ENCODE data around the gene SNX8. TPM values are rescaled to one million over a fixed set of nuclear protein-coding genes. Genes with fewer than 3 reads are reported as not detected.

SNX8 gene
- total and polyA plus RNA-seq, 2 of the 13 experiments (the other 11 are each of a cell fraction or from before 2014, with no cell fraction given) = 20.6 to 45.2 TPM

DNA sequence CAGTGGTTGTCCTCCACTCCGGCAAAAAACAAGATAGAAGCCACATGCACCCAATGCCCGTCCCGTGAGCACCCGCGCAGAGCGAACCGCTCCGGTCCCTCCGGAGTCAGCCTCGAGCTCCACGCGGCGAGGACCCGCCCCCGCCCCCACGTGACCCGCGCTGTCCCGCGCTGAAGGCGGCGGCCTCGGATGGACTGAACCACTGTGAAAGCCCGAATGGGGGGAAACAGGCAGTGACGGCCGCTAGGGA lies 39.6 kb upstream of the SNX8 start (continued):
- TF ChIP-seq, protein P1, sequence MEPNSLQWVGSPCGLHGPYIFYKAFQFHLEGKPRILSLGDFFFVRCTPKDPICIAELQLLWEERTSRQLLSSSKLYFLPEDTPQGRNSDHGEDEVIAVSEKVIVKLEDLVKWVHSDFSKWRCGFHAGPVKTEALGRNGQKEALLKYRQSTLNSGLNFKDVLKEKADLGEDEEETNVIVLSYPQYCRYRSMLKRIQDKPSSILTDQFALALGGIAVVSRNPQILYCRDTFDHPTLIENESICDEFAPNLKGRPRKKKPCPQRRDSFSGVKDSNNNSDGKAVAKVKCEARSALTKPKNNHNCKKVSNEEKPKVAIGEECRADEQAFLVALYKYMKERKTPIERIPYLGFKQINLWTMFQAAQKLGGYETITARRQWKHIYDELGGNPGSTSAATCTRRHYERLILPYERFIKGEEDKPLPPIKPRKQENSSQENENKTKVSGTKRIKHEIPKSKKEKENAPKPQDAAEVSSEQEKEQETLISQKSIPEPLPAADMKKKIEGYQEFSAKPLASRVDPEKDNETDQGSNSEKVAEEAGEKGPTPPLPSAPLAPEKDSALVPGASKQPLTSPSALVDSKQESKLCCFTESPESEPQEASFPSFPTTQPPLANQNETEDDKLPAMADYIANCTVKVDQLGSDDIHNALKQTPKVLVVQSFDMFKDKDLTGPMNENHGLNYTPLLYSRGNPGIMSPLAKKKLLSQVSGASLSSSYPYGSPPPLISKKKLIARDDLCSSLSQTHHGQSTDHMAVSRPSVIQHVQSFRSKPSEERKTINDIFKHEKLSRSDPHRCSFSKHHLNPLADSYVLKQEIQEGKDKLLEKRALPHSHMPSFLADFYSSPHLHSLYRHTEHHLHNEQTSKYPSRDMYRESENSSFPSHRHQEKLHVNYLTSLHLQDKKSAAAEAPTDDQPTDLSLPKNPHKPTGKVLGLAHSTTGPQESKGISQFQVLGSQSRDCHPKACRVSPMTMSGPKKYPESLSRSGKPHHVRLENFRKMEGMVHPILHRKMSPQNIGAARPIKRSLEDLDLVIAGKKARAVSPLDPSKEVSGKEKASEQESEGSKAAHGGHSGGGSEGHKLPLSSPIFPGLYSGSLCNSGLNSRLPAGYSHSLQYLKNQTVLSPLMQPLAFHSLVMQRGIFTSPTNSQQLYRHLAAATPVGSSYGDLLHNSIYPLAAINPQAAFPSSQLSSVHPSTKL (CRISPR knock-in tag; IDR thresholded peaks at IDR 0.05) = peak; percentile 46; the same call in 1 of the 2 replicates
- TF ChIP-seq, protein P2, sequence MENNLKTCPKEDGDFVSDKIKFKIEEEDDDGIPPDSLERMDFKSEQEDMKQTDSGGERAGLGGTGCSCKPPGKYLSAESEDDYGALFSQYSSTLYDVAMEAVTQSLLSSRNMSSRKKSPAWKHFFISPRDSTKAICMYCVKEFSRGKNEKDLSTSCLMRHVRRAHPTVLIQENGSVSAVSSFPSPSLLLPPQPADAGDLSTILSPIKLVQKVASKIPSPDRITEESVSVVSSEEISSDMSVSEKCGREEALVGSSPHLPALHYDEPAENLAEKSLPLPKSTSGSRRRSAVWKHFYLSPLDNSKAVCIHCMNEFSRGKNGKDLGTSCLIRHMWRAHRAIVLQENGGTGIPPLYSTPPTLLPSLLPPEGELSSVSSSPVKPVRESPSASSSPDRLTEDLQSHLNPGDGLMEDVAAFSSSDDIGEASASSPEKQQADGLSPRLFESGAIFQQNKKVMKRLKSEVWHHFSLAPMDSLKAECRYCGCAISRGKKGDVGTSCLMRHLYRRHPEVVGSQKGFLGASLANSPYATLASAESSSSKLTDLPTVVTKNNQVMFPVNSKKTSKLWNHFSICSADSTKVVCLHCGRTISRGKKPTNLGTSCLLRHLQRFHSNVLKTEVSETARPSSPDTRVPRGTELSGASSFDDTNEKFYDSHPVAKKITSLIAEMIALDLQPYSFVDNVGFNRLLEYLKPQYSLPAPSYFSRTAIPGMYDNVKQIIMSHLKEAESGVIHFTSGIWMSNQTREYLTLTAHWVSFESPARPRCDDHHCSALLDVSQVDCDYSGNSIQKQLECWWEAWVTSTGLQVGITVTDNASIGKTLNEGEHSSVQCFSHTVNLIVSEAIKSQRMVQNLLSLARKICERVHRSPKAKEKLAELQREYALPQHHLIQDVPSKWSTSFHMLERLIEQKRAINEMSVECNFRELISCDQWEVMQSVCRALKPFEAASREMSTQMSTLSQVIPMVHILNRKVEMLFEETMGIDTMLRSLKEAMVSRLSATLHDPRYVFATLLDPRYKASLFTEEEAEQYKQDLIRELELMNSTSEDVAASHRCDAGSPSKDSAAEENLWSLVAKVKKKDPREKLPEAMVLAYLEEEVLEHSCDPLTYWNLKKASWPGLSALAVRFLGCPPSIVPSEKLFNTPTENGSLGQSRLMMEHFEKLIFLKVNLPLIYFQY (CRISPR knock-in tag; IDR thresholded peaks at IDR 0.05; ENCODE audit: borderline replicate concordance) = peak; percentile 81
- TF ChIP-seq ZSCAN30 (CRISPR knock-in tag; IDR thresholded peaks at IDR 0.05) = no peak
- TF ChIP-seq SKIL (CRISPR knock-in tag; IDR thresholded peaks at IDR 0.05; ENCODE audit: borderline replicate concordance) = no peak
- peak; percentile 38 for TF ChIP-seq AGO2 (optimal IDR thresholded peaks at IDR 0.05; ENCODE audit: low read depth, low read length)
- TF ChIP-seq FOXO1 (CRISPR knock-in tag; IDR thresholded peaks at IDR 0.05) = 0 out of 2 replicates have a peak, but pooled peaks have one; percentile 15
- TF ChIP-seq FOXJ3 (CRISPR knock-in tag; IDR thresholded peaks at IDR 0.05; ENCODE audit: borderline replicate concordance) = no peak
- no peak for TF ChIP-seq TRIM22 (IDR thresholded peaks at IDR 0.05)
- TF ChIP-seq, protein P3, sequence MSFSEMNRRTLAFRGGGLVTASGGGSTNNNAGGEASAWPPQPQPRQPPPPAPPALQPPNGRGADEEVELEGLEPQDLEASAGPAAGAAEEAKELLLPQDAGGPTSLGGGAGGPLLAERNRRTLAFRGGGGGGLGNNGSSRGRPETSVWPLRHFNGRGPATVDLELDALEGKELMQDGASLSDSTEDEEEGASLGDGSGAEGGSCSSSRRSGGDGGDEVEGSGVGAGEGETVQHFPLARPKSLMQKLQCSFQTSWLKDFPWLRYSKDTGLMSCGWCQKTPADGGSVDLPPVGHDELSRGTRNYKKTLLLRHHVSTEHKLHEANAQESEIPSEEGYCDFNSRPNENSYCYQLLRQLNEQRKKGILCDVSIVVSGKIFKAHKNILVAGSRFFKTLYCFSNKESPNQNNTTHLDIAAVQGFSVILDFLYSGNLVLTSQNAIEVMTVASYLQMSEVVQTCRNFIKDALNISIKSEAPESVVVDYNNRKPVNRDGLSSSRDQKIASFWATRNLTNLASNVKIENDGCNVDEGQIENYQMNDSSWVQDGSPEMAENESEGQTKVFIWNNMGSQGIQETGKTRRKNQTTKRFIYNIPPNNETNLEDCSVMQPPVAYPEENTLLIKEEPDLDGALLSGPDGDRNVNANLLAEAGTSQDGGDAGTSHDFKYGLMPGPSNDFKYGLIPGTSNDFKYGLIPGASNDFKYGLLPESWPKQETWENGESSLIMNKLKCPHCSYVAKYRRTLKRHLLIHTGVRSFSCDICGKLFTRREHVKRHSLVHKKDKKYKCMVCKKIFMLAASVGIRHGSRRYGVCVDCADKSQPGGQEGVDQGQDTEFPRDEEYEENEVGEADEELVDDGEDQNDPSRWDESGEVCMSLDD (CRISPR knock-in tag; IDR thresholded peaks at IDR 0.05; ENCODE audit: borderline replicate concordance) = peak; percentile 64; the same call in 1 of the 2 replicates
- no peak for TF ChIP-seq NR2F1 (CRISPR knock-in tag; IDR thresholded peaks at IDR 0.05)
- TF ChIP-seq HIVEP1 (CRISPR knock-in tag; IDR thresholded peaks at IDR 0.05) = peak; percentile 66; the same call in 1 of the 2 replicates
- TF ChIP-seq ZNF839 (CRISPR knock-in tag; IDR thresholded peaks at IDR 0.05; ENCODE audit: borderline replicate concordance) = no peak
- TF ChIP-seq ZNF749 (CRISPR knock-in tag; IDR thresholded peaks at IDR 0.05; ENCODE audit: borderline replicate concordance) = 0 out of 2 replicates have a peak, but pooled peaks have one; percentile 90

Data from HepG2 (cell line).